H9 (cell line): ENCODE data around the gene UNC13C. TPM values are rescaled to one million over a fixed set of nuclear protein-coding genes. Genes with fewer than 3 reads are reported as not detected.

Source experiments
- DNase-seq: peaks from one replicate; pipeline ENCODE4 v3.0.0-alpha.2; 2017
- H2AFZ ChIP-seq: one replicate; pipeline ENCODE4 v1.6.1; 2013; ENCODE audit warnings: mild to moderate bottlenecking, low read length, control low read depth, moderate library complexity
- H2AK5ac ChIP-seq: 2 replicates; pipeline ENCODE4 v1.6.1; 2013; ENCODE audit warnings: low read length, control low read depth, mixed read lengths; ENCODE audit not compliant: insufficient read length
- H2BK120ac ChIP-seq: one replicate; pipeline ENCODE4 v1.6.1; 2013; ENCODE audit warnings: low read depth, mild to moderate bottlenecking, low read length, control low read depth, inconsistent platforms; ENCODE audit not compliant: poor library complexity, severe bottlenecking
- H2BK12ac ChIP-seq: 2 replicates; pipeline ENCODE4 v1.6.1; 2013; ENCODE audit warnings: low read length, control low read depth, mixed read lengths, low read depth; ENCODE audit not compliant: insufficient read length
- H2BK15ac ChIP-seq: 2 replicates; pipeline ENCODE4 v1.6.1; 2013; ENCODE audit warnings: low read depth, low read length, control low read depth
- H2BK20ac ChIP-seq: one replicate; pipeline ENCODE4 v1.6.1; 2013; ENCODE audit warnings: low read depth, mild to moderate bottlenecking, low read length, control low read depth, inconsistent platforms; ENCODE audit not compliant: poor library complexity, severe bottlenecking
- H2BK5ac ChIP-seq: 2 replicates; pipeline ENCODE4 v1.6.1; 2013; ENCODE audit warnings: low read length, control low read depth, mixed read lengths; ENCODE audit not compliant: insufficient read length
- H3K14ac ChIP-seq: 2 replicates; pipeline ENCODE4 v1.6.1; 2013; ENCODE audit warnings: low read length, control low read depth; ENCODE audit not compliant: insufficient read depth
- H3K18ac ChIP-seq: 2 replicates; pipeline ENCODE4 v1.6.1; 2013; ENCODE audit warnings: low read depth, mild to moderate bottlenecking, mixed read lengths, low read length, control low read depth; ENCODE audit not compliant: insufficient read length
- H3K23ac ChIP-seq: 2 replicates; pipeline ENCODE4 v1.6.1; 2013; ENCODE audit warnings: low read length, control low read depth, mixed read lengths, low read depth; ENCODE audit not compliant: insufficient read length
- H3K23me2 ChIP-seq: 2 replicates; pipeline ENCODE4 v1.6.1; 2013; ENCODE audit warnings: low read depth, mild to moderate bottlenecking, mixed read lengths, low read length, control low read depth; ENCODE audit not compliant: insufficient read length, poor library complexity, severe bottlenecking
- H3K27ac ChIP-seq: 2 replicates; pipeline ENCODE4 v1.5.1; 2013; ENCODE audit warnings: low read length, control low read depth, mixed read lengths, low read depth; ENCODE audit not compliant: insufficient read length
- H3K27me3 ChIP-seq: 2 replicates; pipeline ENCODE4 v1.6.1; 2013; ENCODE audit warnings: low read length, control low read depth, inconsistent platforms; ENCODE audit not compliant: insufficient read depth
- H3K4ac ChIP-seq: 2 replicates; pipeline ENCODE4 v1.6.1; 2013; ENCODE audit warnings: low read depth, mild to moderate bottlenecking, control low read depth, inconsistent platforms, low read length, moderate library complexity
- H3K4me1 ChIP-seq: 2 replicates; pipeline ENCODE4 v1.6.1; 2013; ENCODE audit warnings: low read length, control low read depth, inconsistent platforms; ENCODE audit not compliant: insufficient read depth
- H3K4me2 ChIP-seq: 2 replicates; pipeline ENCODE4 v1.6.1; 2013; ENCODE audit warnings: low read length, control low read depth, mixed read lengths; ENCODE audit not compliant: insufficient read length, insufficient read depth
- H3K56ac ChIP-seq: 2 replicates; pipeline ENCODE4 v1.6.1; 2013; ENCODE audit warnings: low read depth, mild to moderate bottlenecking, mixed read lengths, low read length, control low read depth; ENCODE audit not compliant: insufficient read length
- H3K79me1 ChIP-seq: 2 replicates; pipeline ENCODE4 v1.6.1; 2013; ENCODE audit warnings: low read depth, mild to moderate bottlenecking, moderate library complexity, low read length, control low read depth, inconsistent platforms; ENCODE audit not compliant: insufficient read depth, poor library complexity, severe bottlenecking
- H3K79me2 ChIP-seq: 2 replicates; pipeline ENCODE4 v1.6.1; 2013; ENCODE audit warnings: low read length, control low read depth, inconsistent platforms; ENCODE audit not compliant: insufficient read depth
- H3K9ac ChIP-seq: 2 replicates; pipeline ENCODE4 v1.6.1; 2013; ENCODE audit warnings: low read length, control low read depth, mixed read lengths; ENCODE audit not compliant: insufficient read length; ENCODE audit errors: extremely low read depth
- H3K9me3 ChIP-seq: one replicate; pipeline ENCODE4 v1.6.1; 2013; ENCODE audit warnings: low read depth, low read length, inconsistent platforms; ENCODE audit not compliant: control insufficient read depth
- H3T11ph ChIP-seq: one replicate; pipeline ENCODE4 v1.6.1; 2013; ENCODE audit warnings: mild to moderate bottlenecking, low read length, control low read depth, inconsistent platforms
- H4K20me1 ChIP-seq: one replicate; pipeline ENCODE4 v1.6.1; 2013; ENCODE audit not compliant: control insufficient read depth, insufficient read length, insufficient read depth
- H4K5ac ChIP-seq: 2 replicates; pipeline ENCODE4 v1.6.1; 2013; ENCODE audit warnings: low read depth, mild to moderate bottlenecking, mixed read lengths, low read length, control low read depth; ENCODE audit not compliant: insufficient read length
- H4K8ac ChIP-seq: replicated peaks from 2 replicates; pipeline ENCODE4 v1.6.1; 2013; ENCODE audit warnings: low read length, control low read depth, mixed read lengths, low read depth; ENCODE audit not compliant: insufficient read length
- H4K91ac ChIP-seq: 2 replicates; pipeline ENCODE4 v1.6.1; 2013; ENCODE audit warnings: low read depth, mild to moderate bottlenecking, moderate library complexity, mixed read lengths, low read length, control low read depth; ENCODE audit not compliant: insufficient read length
- H3K27ac Mint-ChIP-seq, 3 experiments: 2 replicates in 2 of 3; 3 replicates in 1 of 3; pipeline ENCODE4 v1.8.0; 2020 to 2021; ENCODE audit warnings: mixed read lengths in 3 of 3, mild to moderate bottlenecking in 1 of 3, moderate library complexity in 1 of 3
- H3K27me3 Mint-ChIP-seq: 2 replicates; pipeline ENCODE4 v1.8.0; 2021; ENCODE audit warnings: low read depth, mild to moderate bottlenecking, moderate library complexity, mixed read lengths
- H3K36me3 Mint-ChIP-seq, 3 experiments: 2 replicates in 2 of 3; 3 replicates in 1 of 3; pipeline ENCODE4 v1.8.0; 2020 to 2021; ENCODE audit warnings: low read depth in 3 of 3, mixed read lengths in 3 of 3; ENCODE audit not compliant: insufficient read depth in 1 of 3
- H3K4me1 Mint-ChIP-seq, 2 experiments: 2 replicates each; pipeline ENCODE4 v1.8.0; 2020; ENCODE audit warnings: mixed read lengths in 2 of 2
- H3K4me3 Mint-ChIP-seq, 2 experiments: 2 replicates in 1 of 2; 3 replicates in 1 of 2; pipeline ENCODE4 v1.8.0; 2020 to 2021; ENCODE audit warnings: mild to moderate bottlenecking in 2 of 2, mixed read lengths in 2 of 2, moderate library complexity in 1 of 2
- H3K9me3 Mint-ChIP-seq, 2 experiments: 2 replicates in 1 of 2; 3 replicates in 1 of 2; pipeline ENCODE4 v1.8.0; 2020; ENCODE audit warnings: mild to moderate bottlenecking in 2 of 2, mixed read lengths in 2 of 2, moderate library complexity in 1 of 2
- WGBS: extraction: QIAGEN DNeasy Blood & Tissue Kit; methylation state at CpG from one replicate; pipeline ENCODE4 v1.1.7; 2013; ENCODE audit warnings: missing lambda C conversion rate, low lambda C conversion rate, mixed read lengths; ENCODE audit not compliant: insufficient read length; ENCODE audit errors: extremely low coverage; 5-methylcytosine and 5-hydroxymethylcytosine counted together
- total RNA-seq: library from RNA; stranded (reverse); gene quantifications from 2 replicates; pipeline ENCODE4 v1.2.1, GENCODE V29; 2021
- TF ChIP-seq, protein P1 (sequence below): fragments of 200-600 bp; sonication (generic); conservative IDR thresholded peaks from 3 replicates; pipeline ENCODE4 v1.8.0; 2021; ENCODE audit warnings: antibody characterized with exemption, mild to moderate bottlenecking

UNC13C gene
- total RNA-seq, 1 experiment from 2014 or later: 0.02 TPM

- Mint-ChIP-seq H3K27me3 (no peaks in the 10 kb centered on the region), H3K9me3 (no peaks in the 10 kb centered on the region), H3K36me3 (no peaks in the 10 kb centered on the region), H3K4me3 (no peak overlapping the region), H3K4me1 (no peaks in the 10 kb centered on the region), H3K27ac (no peak overlapping the region)
- no peak overlapping the region for H2BK15ac ChIP-seq
- no peaks in the 10 kb centered on the region for H3K79me1 ChIP-seq
- no peak overlapping the region for H3K18ac ChIP-seq
- no peak overlapping the region for H2AK5ac ChIP-seq
- no peaks in the 10 kb centered on the region for H4K20me1 ChIP-seq
- H3K56ac ChIP-seq: no peak overlapping the region
- H2BK12ac ChIP-seq: no peak overlapping the region
- H3K9ac ChIP-seq: no peak overlapping the region
- no peak overlapping the region for H3T11ph ChIP-seq
- no peak overlapping the region for H2BK20ac ChIP-seq
- H3K9me3 ChIP-seq: no peaks in the 10 kb centered on the region
- H3K23me2 ChIP-seq: no peaks in the 10 kb centered on the region
- H3K4me1 ChIP-seq: no peaks in the 10 kb centered on the region
- no peaks in the 10 kb centered on the region for H3K79me2 ChIP-seq
- H3K27ac ChIP-seq: no peak overlapping the region
- no peak overlapping the region for H4K91ac ChIP-seq
- H3K4ac ChIP-seq: no peak overlapping the region
- H4K8ac ChIP-seq: no peak overlapping the region
- H4K5ac ChIP-seq: no peak overlapping the region
- no peak for DNase-seq
- H3K14ac ChIP-seq: no peak overlapping the region
- H2AFZ ChIP-seq: no peak overlapping the region
- WGBS: no CpG with 5 or more reads among the region's 10 CpGs
- no peak overlapping the region for H3K4me2 ChIP-seq
- no peak overlapping the region for H2BK5ac ChIP-seq
- no peak overlapping the region for H3K23ac ChIP-seq
- no peak overlapping the region for H2BK120ac ChIP-seq
- H3K27me3 ChIP-seq: no peaks in the 10 kb centered on the region
- TF ChIP-seq, protein P1, sequence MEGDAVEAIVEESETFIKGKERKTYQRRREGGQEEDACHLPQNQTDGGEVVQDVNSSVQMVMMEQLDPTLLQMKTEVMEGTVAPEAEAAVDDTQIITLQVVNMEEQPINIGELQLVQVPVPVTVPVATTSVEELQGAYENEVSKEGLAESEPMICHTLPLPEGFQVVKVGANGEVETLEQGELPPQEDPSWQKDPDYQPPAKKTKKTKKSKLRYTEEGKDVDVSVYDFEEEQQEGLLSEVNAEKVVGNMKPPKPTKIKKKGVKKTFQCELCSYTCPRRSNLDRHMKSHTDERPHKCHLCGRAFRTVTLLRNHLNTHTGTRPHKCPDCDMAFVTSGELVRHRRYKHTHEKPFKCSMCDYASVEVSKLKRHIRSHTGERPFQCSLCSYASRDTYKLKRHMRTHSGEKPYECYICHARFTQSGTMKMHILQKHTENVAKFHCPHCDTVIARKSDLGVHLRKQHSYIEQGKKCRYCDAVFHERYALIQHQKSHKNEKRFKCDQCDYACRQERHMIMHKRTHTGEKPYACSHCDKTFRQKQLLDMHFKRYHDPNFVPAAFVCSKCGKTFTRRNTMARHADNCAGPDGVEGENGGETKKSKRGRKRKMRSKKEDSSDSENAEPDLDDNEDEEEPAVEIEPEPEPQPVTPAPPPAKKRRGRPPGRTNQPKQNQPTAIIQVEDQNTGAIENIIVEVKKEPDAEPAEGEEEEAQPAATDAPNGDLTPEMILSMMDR: no peak
Observed at GRCh38 chr15:54101664-54102270, 123.5 kb downstream of the UNC13C start.
